Stimulated activated naive CD4-positive, alpha-beta T cell (primary cell): ENCODE results near the gene MAPT.

Source experiments
- DNase-seq, 6 experiments: peaks; one replicate each; lab custom pipeline; 2025; lab: John Stamatoyannopoulos, UW

Gene MAPT

GRCh38 chr17:45894022-45894784, at the start of gene MAPT:
Gene MAPT, plus strand, starts transcription at chr17:45894554. Its CDS starts 67,784 bp downstream, at chr17:45962338.
- peak; percentile 62 to 80 (median 70) for DNase-seq

- DNase-seq: no peak
Measured at GRCh38 chr17:45844695-45845375, 49.5 kb upstream of the MAPT start, which contains the start of gene SPPL2C. Gene SPPL2C, plus strand, starts transcription at chr17:45844881. Its CDS starts 26 bp downstream, at chr17:45844907.

GRCh38 chr17:45845376-45846185, 48.8 kb upstream of the MAPT start:
- DNase-seq: no peak

- no peak for DNase-seq
Measured at GRCh38 chr17:45846223-45846622, 48.1 kb upstream of the MAPT start.

GRCh38 chr17:45846646-45847045, 47.7 kb upstream of the MAPT start:
- no peak for DNase-seq

- DNase-seq: no peak
Measured at GRCh38 chr17:45847101-45847500, 47.3 kb upstream of the MAPT start.

GRCh38 chr17:45847747-45848146, 46.6 kb upstream of the MAPT start:
- no peak for DNase-seq

GRCh38 chr17:45848405-45848804, 45.9 kb upstream of the MAPT start:
- DNase-seq: no peak

- DNase-seq: no peak
Measured at GRCh38 chr17:45848868-45849535, 45.4 kb upstream of the MAPT start.

GRCh38 chr17:45849536-45849990, 44.8 kb upstream of the MAPT start:
- DNase-seq: no peak

- no peak for DNase-seq
Measured at GRCh38 chr17:45850011-45850410, 44.3 kb upstream of the MAPT start.

- no peak for DNase-seq
Measured at GRCh38 chr17:45850468-45850867, 43.9 kb upstream of the MAPT start.

GRCh38 chr17:45851022-45851421, 43.3 kb upstream of the MAPT start:
- DNase-seq: no peak

- DNase-seq: no peak
Measured at GRCh38 chr17:45851464-45851863, 42.9 kb upstream of the MAPT start.

- DNase-seq: no peak
Measured at GRCh38 chr17:45851873-45852272, 42.5 kb upstream of the MAPT start.

GRCh38 chr17:45852535-45853297, 41.6 kb upstream of the MAPT start:
- peak; percentile 5 to 52 (median 32) for DNase-seq

GRCh38 chr17:45854209-45854608, 40.1 kb upstream of the MAPT start:
- no peak for DNase-seq

GRCh38 chr17:45855691-45856336, 38.5 kb upstream of the MAPT start:
- no peak for DNase-seq

- DNase-seq: no peak
Measured at GRCh38 chr17:45857977-45858708, 36.2 kb upstream of the MAPT start.

GRCh38 chr17:45861165-45861564, 33.2 kb upstream of the MAPT start:
- no peak for DNase-seq
